Neural cell (in vitro differentiated cells): ENCODE measurements around the gene IGSF11.

Experiments used
- EP300 ChIP-seq: fragments of 450-650 bp; conservative IDR thresholded peaks from 2 replicates; pipeline ENCODE4 v1.6.1; 2014; ENCODE audit warnings: antibody characterized with exemption, mild to moderate bottlenecking, moderate library complexity; ENCODE audit not compliant: poor library complexity, severe bottlenecking
- SMC3 ChIP-seq: fragments of 450-650 bp; conservative IDR thresholded peaks from 2 replicates; pipeline ENCODE4 v1.6.1; 2014; ENCODE audit warnings: antibody characterized with exemption, mild to moderate bottlenecking, moderate library complexity; ENCODE audit not compliant: poor library complexity
- TAF1 ChIP-seq: IDR thresholded peaks from 2 replicates; pipeline ENCODE4 v1.6.1; 2012; ENCODE audit warnings: low read depth
- TF ChIP-seq, protein P1 (sequence below): fragments of 450-650 bp; IDR thresholded peaks from 2 replicates; pipeline ENCODE4 v1.5.1; 2014; ENCODE audit warnings: antibody characterized with exemption, mild to moderate bottlenecking, moderate library complexity; ENCODE audit not compliant: poor library complexity, severe bottlenecking

DNA sequence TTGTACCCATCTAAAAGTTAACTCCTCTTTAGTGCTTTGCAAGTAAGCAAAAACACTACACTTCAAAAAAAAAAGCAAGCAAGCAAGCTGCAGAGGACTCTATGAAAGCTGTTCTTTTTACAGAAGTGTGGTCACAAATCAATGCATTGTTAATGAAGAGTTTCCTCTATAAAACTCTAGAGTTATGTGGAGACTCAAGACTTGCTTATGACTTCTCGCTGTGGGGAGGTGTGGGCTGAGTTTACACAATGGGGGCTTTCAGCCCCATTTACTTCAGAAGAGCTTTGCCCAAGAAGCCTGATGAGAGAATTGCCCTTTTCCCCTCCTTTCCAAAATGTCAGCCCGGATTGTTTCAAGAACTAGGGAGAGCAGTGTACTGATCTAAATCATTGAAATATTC is 144.4 kb downstream of the IGSF11 start:
- TF ChIP-seq, protein P1, sequence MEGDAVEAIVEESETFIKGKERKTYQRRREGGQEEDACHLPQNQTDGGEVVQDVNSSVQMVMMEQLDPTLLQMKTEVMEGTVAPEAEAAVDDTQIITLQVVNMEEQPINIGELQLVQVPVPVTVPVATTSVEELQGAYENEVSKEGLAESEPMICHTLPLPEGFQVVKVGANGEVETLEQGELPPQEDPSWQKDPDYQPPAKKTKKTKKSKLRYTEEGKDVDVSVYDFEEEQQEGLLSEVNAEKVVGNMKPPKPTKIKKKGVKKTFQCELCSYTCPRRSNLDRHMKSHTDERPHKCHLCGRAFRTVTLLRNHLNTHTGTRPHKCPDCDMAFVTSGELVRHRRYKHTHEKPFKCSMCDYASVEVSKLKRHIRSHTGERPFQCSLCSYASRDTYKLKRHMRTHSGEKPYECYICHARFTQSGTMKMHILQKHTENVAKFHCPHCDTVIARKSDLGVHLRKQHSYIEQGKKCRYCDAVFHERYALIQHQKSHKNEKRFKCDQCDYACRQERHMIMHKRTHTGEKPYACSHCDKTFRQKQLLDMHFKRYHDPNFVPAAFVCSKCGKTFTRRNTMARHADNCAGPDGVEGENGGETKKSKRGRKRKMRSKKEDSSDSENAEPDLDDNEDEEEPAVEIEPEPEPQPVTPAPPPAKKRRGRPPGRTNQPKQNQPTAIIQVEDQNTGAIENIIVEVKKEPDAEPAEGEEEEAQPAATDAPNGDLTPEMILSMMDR = no peak
- TF ChIP-seq SMC3 (no peak), TAF1 (no peak), EP300 (no peak)
